Upper lobe of left lung (tissue), 4 donors: ENCODE data around the gene OXNAD1.

Experiments
- POLR2A ChIP-seq, 4 donors: fragments of 450-650 bp; IDR thresholded peaks; one replicate each; pipeline ENCODE4 v1.5.1; 2016 to 2017; ENCODE audit warnings: antibody characterized with exemption in 4 of 4, mild to moderate bottlenecking in 2 of 4
- POLR2AphosphoS5 ChIP-seq, 2 donors: sonication (generic); formaldehyde crosslinking; IDR thresholded peaks; one replicate each; pipeline ENCODE4 v1.5.1; 2017; ENCODE audit warnings: antibody characterized with exemption in 2 of 2

GRCh38 chr3:16331319-16331883, 66.4 kb downstream of the OXNAD1 start:
- TF ChIP-seq POLR2A (IDR thresholded peaks at IDR 0.05) (no peak), POLR2AphosphoS5 (IDR thresholded peaks at IDR 0.05) (no peak)
